HG03457 (cell line): Measurements from ENCODE around the gene IL10.
"Not testable (repeated sequence)": the region's sequence is repeated elsewhere in the genome, so short reads cannot be mapped to it uniquely, and the experiment has no call there.

Experiments
- ATAC-seq: cut with Tn5 transposase; IDR thresholded peaks from one replicate; pipeline ENCODE4 v1.9.1; 2021; ENCODE audit warnings: moderate number of reproducible peaks; ENCODE audit not compliant: unreplicated experiment

Gene IL10

DNA sequence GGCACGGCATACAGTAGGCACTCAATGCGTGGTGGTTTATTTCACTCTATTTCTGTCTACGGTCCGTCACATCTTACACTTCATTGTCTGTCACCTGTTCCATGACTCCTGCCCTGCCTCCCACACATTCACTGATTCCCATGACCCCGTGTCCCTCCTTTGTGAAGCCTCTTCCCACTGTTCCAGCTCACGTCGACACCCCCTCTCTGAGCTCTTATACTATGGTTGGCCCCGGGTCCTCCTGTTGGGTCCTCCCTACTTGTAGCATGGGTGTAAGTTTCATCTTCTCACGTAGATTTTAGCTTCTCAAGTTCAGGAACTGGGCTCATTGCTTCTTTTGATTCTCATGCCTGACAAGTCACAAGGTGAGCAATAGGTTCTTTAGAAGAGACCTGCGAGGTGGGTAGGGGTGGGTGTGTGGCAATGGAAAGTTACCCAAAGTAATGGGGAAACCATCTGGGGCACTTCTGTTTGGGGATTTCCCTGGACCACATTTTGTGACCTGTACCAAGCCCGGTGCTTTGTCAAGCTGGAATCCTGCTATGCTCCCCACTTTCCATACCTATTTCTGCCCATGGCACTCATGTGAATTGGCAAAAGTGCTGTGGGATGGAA is 22.1 kb upstream of the IL10 start:
- ATAC-seq = no peak

DNA sequence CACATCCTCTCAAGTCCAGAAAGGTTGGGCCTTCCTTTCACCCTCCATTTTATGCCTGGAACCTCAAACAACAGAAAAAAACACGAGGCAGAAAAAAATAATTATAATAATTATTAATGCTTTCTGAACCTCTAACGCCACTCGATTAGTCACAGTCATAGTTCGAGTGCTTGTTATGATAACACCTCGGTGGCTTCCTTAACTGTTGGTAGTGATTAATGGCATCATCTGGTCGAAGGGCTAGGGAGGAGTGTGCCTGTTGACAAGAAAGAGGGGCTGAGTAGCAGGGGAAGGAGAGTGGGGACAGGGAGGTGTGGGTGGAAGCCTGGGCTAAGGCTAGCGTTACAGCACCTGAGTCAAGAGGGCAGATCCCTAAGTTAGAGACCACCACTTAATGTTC is 21.3 kb upstream of the IL10 start:
- ATAC-seq = no peak

DNA sequence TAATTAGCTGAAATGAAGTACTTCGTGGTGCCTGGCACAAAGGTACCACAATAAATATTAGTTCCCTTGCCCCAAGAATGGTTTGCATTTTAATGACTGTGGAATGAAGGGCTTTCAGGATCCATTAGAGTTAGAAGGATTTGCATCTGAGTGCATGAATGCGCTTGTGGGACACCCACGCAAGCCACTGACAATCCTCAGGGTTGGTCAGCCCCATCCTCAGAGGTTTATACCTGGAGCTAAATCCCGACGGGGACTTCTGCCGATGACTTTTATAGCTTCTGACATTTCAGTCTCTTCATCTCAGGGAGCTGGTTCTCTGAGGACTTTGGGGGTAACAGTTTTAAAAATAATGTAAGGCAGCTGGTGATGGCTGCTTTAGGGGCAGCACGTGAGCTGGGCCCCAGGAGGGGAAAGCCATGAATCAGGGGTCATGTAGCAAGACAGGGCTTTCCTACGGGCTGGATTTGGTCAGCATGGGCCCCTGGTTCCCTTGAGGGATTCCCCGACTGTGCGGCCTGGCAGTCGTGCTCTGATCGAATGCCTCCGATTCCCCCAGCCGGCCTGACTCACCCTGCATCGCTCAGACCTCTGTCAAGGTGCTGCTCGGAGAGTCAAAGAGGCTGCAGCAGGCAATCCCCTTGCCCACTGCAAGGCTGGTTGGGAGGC is 20.8 kb upstream of the IL10 start:
- peak; percentile 31 for ATAC-seq

DNA sequence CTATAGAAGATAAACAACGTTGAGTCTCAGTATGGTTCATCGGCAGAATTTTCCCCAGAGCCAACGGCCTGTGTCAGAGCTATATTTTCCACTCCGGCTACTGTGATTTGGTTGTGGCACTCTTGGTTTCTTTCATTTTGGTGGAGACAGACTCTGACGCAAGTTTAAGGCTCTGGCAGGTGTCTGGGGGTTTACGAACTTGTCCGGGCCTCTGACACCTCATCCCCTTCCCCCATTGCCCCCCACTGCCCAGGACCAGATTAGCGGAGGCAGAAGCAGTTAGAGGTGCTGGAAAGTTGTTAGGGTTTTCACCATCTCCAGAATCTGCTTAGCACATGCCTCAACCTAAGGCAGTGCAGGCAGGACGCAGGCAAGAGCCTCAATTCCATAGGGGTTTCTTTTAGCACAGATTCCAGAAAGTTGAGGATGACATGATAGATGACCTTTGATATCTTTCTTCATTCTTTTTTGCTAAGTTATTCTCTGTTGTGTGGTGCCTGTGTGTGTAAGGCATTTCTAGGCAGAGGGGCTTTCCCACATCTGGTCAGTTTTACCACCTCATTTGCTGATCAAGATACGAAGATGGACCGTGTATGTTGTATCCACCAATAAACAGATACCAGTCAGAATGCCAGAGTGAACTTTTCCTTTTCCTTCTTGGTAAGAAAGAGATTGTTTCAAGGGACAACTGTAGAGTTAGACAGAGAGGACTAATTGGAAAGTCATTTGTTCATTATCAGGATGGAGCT is 18.4 kb upstream of the IL10 start:
- no peak for ATAC-seq

DNA sequence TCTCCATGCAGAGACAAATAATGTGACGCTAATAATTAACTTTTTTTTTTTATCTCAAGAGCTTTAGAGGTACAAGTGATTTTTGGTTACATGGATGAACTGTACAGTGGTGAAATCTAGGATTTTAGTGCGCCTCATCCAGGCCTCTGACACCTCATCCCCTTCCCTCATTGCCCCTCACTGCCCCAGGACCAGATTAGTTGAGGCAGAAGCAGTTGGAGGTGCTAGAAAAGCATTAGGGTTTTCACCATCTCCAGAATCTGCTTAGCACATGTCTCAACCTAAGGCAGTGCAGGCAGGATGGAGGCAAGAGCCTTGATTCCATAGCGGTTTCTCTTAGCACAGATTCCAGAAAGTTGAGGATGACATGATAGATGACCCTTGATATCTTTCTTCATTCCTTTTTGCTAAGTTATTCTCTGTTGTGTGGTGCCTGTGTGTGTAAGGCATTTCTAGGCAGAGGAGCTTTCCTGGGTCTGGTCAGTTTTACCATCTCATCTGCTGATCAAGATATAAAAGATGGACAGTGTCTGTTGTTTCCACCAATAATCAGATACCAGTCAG is 16.3 kb upstream of the IL10 start:
- no peak for ATAC-seq

DNA sequence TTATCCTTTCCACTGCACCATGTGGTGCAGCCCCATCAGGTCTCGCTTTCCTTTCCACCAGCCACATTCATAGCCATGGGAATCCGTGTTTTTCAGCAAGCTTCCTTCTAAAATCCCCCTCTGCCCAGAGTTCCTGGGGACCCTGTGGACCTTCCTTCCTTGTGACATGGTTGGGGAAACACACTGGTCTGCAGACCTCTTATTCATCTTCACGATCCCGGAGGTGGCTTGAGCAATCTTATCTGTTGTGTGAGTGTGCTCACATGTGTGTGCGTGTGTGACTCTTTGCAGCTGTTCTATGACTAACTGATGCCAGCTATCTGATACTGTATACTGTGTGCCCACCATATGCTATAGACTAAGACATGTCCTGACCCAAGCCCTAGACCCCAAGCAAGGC is 15.6 kb upstream of the IL10 start:
- no peak for ATAC-seq

DNA sequence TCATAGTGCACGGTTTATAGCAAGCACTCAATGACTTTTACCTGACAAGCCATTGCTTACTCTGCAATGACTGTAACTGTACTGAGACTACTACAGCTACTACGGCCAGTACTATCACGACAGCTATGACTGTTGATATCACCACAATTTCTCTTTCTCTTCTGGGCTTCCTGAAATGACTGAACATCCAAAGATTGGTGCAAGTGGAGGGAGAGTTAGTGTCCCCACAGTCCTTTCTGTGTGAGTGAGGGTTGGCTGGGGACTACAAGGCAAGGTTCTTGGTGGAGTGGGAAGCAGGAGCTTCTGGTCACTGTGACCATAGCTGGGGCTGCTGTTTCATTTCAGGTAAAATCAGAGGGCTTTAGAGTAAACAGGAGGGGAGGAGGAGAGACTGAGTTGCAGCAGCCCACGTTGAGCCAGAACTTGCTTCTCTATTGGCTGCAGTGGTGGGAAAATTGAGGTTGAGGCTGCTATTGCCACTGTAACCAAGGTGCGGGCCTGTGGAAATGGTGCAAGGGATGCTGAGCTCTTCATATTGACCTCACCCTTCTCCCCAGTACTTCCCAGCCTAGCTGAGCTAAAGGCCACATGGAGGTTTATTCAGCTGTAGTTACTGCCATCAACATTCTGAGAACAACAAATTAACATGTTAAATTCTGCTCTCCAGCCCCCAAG is 14.1 kb upstream of the IL10 start:
- ATAC-seq = no peak

DNA sequence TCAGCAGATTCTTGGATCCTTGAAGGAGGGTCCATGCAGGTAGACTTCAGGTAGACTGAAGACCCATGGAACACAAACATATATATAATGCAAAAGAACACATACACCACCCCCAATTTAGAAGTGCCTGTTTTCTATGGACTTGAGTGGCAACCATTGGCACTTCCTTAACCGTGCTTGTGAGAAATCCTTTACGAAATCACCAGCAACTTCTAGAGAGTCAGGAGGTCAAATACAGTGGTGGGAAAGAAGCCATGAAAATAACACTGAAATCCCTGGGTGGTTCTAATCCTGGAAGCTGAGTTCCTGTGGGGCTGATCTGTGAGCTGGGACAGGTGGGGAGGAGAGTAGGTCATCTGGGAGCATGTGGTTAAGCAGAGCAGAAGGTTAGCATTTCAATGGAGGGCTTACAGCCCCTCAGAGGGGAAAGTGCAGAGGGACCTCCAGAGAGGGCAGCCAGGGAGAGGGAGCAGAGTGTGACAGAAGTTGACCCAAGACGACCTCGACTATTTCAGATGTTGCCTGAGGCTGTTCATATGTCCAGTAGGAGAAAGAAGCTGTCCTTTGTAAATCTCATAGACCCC is 13.0 kb upstream of the IL10 start:
- no peak for ATAC-seq

DNA sequence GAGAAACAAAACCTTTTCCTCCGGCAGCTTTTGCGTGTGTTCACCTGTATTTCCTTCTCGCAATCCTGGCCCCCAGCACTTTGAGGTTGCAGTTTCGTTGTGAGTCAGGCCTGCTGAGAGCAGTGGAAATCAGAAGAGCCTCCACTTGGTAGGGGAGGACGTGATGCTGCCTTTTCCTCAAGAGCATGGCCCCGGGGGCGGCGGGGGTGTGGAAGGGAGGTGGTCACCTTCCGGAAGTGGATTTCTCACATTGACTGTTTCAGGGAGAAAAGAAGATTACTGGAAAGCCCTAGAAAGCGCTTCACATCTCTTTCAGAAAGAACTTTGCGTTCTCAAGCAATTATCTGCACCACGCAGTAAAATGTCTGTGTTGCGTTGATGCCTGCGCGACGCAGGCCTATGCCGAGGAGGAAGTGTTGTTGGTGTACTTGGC is 12.2 kb upstream of the IL10 start:
- ATAC-seq = peak; percentile 40

DNA sequence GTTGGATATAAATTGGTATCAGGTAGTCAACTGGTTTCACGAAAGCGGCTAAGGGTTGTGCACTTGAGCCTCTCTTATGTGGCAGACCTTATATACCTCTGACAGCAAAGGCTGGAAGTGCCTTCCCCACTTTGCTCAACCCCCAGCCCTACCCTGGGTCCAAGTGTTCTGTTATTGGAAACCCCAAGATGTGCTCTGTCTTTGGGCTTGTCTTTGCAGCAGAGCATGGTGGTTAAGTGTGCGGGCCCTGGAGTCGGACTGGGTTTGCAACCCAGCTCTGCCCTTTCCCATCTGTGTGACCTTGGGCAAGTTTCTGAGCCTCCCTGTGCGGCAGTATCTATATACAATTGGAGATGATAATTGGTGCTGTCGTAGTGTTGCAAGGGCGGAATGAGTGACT is 11.2 kb upstream of the IL10 start:
- no peak for ATAC-seq

DNA sequence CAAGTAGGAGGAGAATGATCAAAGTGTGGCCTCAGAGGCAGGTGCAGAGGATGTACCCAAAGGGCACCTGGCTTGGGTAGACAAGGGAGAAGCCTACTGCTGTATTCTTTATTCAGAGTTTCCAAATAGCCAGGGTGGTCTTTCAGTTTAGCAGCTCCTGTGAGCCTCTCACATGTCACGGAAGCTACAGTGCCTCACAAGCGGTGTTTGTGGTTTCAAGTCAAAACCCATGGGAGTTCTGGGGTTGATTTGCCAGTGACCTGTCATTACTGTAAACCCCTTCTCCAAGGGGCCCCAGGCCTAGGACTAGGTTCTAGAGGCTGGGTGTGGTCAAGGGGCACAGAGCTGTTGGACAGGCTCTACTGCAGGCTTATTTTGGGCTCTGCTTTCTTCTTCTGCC is 10.2 kb upstream of the IL10 start:
- ATAC-seq = peak; percentile 50

DNA sequence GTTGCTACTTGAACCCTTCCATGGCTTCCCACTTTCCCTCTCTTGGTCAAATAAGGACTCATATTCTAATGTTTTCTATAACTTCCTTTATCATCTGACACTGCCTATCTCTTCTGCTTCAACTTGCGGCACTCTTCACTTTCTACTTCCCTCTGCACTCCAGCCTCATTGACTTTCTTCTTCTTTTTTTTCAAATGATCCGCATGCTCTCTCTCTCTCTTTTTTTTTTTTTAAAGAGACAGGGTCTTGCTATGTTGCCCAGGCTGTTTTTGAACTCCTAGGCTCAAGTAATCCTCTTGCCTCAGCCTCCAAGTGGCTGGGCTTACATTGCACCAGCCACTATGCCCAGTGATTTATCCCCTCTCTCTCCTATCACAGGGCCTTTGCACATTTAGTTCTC is 7.3 kb upstream of the IL10 start:
- no peak for ATAC-seq

DNA sequence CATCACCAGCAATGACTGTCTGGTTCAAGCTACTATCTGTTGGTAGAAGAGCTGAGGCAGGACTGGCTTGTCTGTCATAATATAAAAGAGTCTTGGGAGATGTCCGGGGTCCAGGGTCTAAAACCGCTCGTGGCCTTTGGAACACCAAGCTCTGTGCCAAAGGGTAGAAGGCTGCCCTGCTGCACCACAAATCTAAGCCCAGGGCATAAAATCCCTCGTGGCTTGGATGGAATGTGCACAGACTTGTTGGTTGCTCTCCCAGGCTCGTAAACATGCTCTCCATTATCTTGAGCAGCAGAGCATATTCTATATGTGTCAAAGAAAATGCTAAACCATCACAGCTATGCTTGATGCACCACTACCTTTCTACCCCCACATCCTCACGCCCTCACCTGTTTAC is 6.6 kb upstream of the IL10 start:
- ATAC-seq = not testable (repeated sequence)

DNA sequence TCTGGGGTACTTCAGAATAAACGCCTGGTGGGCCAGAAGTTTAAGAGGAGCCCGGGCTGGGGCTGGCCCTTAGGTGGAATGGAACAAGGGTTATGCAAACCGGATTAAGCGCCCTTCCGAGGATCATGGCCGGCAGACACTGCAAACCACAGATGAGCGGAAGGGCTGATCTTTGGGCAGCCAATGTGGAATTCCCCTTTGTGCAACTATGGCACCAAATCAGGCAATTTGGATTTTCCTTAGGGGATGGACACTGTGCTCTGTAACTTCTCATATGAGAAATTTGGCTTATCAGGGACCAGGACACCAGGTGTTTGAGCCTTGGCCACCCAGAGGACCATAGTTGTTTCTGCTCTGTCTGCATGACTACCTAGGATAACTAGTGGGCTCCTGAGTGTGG is 5.7 kb upstream of the IL10 start:
- no peak for ATAC-seq

DNA sequence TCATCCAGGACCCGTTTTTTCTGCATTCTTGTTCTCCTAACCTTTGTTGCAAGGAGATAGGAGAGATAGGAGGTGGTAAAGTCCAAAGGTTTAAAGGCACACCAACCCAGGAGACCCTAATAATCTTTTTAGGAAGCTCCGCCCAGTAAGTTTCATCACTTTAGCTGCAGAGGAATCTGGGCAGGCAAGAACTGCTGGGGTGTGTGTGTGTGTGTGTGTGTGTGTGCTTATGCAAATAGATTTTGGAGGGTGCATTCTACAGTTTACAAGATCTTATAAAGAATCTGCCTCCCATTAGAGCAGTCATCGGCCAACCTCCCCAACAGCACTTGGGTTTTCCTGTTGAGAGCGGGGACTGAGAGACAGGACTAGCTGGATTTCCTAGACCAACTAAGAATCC is 3.9 kb upstream of the IL10 start:
- ATAC-seq = no peak

DNA sequence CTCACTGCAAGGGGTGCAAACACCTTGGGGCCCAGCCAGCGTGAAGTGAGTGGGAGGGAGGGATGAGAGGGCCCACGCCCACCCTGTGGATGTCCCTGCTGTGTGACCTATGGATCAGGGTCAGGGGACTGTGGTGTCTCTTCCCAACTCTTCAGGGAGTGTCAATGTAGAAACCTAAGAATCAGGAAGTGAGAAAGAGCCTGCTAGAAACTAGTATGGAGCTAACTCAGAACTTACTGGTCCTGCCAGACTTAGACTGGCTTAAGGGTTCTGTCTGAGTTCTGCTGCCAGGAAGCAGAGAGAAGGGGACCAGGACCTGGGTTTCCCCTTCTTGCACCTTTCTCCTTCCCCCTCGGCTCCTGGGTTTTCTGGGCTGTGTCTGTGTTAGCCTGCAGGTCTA is 1.8 kb upstream of the IL10 start:
- no peak for ATAC-seq

DNA sequence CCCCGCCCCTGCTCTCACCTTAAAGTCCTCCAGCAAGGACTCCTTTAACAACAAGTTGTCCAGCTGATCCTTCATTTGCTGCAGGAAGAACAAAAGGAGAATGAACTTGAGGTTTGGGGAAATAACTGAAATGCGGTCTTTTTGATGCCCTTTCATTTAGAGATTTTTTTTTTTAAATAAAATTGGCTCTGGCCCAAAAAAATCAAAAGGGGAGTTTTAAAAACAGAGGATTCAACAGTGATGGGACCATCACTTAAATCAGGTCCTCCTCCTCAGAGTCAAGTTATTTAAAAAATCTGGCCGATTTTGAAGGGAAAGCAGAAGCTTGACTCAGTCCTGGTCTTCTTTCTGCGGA is 979 bp downstream of the IL10 start:
- no peak for ATAC-seq

DNA sequence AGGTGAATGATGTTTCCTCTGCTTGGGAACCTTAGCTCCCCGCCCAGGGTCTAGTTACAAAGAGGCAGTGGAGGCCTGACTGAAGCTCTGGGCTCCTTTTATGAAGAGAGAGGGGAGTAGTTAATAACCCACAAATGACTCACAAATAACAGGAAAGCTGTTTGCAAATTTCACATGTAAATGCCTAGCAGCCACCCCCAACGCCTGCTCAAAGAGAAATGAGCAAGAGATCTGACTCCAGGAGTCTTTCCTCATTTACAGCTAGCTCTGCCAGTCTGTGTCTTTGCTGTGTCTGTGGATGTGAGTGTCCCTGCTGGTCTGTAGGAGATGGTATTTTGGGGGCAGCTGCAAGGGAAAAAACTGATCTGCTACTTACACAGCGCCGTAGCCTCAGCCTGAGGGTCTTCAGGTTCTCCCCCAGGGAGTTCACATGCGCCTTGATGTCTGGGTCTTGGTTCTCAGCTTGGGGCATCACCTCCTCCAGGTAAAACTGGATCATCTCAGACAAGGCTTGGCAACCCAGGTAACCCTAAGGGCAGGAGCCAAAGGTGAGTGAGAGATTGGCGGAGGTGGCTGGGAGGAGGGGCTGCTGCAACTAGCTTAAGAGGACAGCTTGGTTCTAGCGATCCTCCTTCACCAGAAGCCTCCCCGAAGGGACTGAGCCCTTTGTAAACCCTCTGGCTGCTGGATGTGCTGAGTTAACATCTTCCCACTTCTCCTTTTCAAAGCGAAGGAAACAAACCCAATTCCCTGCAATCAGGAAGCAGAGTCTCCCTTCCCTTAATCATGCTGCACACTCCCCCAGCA is 1.6 kb downstream of the IL10 start, which contains the start of gene IL19:
TSS of gene IL19 (plus strand) at position 243 of the 807 bp plus-strand sequence. CDS start 65,890 bp downstream, outside the sequence.
- no peak for ATAC-seq

DNA sequence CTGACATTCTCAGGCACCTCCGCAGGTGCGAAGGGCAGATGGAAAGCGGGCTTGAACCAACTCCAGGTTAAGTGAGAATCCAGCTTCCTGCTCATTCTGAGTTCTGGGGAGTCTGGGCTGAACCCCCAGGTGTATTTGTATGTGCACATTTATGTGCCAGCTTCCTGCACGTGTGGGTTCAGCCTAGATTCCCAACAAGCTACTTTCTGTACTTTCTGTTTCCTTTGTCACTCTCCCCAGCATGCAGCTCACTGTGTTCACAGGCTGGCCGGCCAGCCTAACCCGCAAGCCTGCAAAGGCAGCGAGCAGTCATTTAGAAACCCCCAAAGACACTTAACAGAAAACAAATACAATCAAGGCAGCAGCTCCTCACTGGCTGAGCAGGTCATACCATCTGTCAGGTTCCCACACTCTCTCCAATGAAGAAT is 3.0 kb downstream of the IL10 start:
- peak; percentile 47 for ATAC-seq
